GM21360 (cell line): ENCODE data around the gene FNIP1.
"Not testable (repeated sequence)": the region's sequence is repeated elsewhere in the genome, so short reads cannot be mapped to it uniquely, and the experiment has no call there.

Experiments
- ATAC-seq: cut with Tn5 transposase; IDR thresholded peaks from one replicate; pipeline ENCODE4 v1.9.1; 2021; ENCODE audit warnings: mild to moderate bottlenecking, moderate library complexity; ENCODE audit not compliant: unreplicated experiment

Gene FNIP1

GRCh38 chr5:131641494-131641893 is 155.3 kb downstream of the FNIP1 start:
- no peak for ATAC-seq

GRCh38 chr5:131640043-131640856 is 156.6 kb downstream of the FNIP1 start:
- ATAC-seq, result peak; percentile 70

GRCh38 chr5:131639148-131639547 is 157.7 kb downstream of the FNIP1 start:
- ATAC-seq, result no peak

- no peak for ATAC-seq
Measured at GRCh38 chr5:131637694-131638093, 159.1 kb downstream of the FNIP1 start.

GRCh38 chr5:131635684-131636572 is 160.9 kb downstream of the FNIP1 start:
- ATAC-seq, result no peak

GRCh38 chr5:131634996-131635683 is 161.7 kb downstream of the FNIP1 start, which contains the start of gene RAPGEF6:
TSS of gene RAPGEF6 (minus strand) at chr5:131635229. CDS start at chr5:131635030, 199 bp downstream.
- ATAC-seq, result peak; percentile 87

GRCh38 chr5:131634666-131634995 is 162.2 kb downstream of the FNIP1 start:
- ATAC-seq, result peak; percentile 15

- no peak for ATAC-seq
Measured at GRCh38 chr5:131634238-131634637, 162.6 kb downstream of the FNIP1 start.

- ATAC-seq, result no peak
Measured at GRCh38 chr5:131633830-131634229, 163.0 kb downstream of the FNIP1 start.

- no peak for ATAC-seq
Measured at GRCh38 chr5:131630963-131631350, 165.9 kb downstream of the FNIP1 start.

- ATAC-seq, result no peak
Measured at GRCh38 chr5:131630208-131630962, 166.4 kb downstream of the FNIP1 start.

GRCh38 chr5:131628990-131629389 is 167.8 kb downstream of the FNIP1 start:
- ATAC-seq, result no peak

GRCh38 chr5:131627207-131627865 is 169.5 kb downstream of the FNIP1 start:
- ATAC-seq, result no peak

GRCh38 chr5:131622633-131623032 is 174.2 kb downstream of the FNIP1 start:
- ATAC-seq, result no peak

GRCh38 chr5:131621164-131621563 is 175.7 kb downstream of the FNIP1 start:
- ATAC-seq, result not testable (repeated sequence)

GRCh38 chr5:131619102-131619501 is 177.7 kb downstream of the FNIP1 start:
- ATAC-seq, result no peak

- no peak for ATAC-seq
Measured at GRCh38 chr5:131617140-131617822, 179.5 kb downstream of the FNIP1 start.

- ATAC-seq, result no peak
Measured at GRCh38 chr5:131615957-131616356, 180.9 kb downstream of the FNIP1 start.

GRCh38 chr5:131613423-131613822 is 183.4 kb downstream of the FNIP1 start:
- ATAC-seq, result no peak

- ATAC-seq, result no peak
Measured at GRCh38 chr5:131611064-131611381, 185.8 kb downstream of the FNIP1 start.
